IMR-90 (cell line): ENCODE data around the gene FERMT3.

ENCODE experiments used
- BHLHE40 ChIP-seq: fragments of 150-350 bp; IDR thresholded peaks from 2 replicates; pipeline ENCODE4 v1.6.1; 2016; ENCODE audit warnings: mild to moderate bottlenecking, low read depth, low read length
- CEBPB ChIP-seq: IDR thresholded peaks from 2 replicates; pipeline ENCODE4 v1.6.1; 2012; ENCODE audit warnings: low read depth, low read length, improper control_type of control experiment
- RAD21 ChIP-seq: IDR thresholded peaks from 2 replicates; pipeline ENCODE4 v1.6.1; 2012; ENCODE audit warnings: low read length, improper control_type of control experiment
- TF ChIP-seq, protein P1 (sequence below): conservative IDR thresholded peaks from 2 replicates; pipeline ENCODE4 v1.5.1; 2012; ENCODE audit warnings: mild to moderate bottlenecking, low read depth, low read length, improper control_type of control experiment

- TF ChIP-seq BHLHE40 (no peak), CEBPB (no peak), RAD21 (no peak)
- TF ChIP-seq, protein P1, sequence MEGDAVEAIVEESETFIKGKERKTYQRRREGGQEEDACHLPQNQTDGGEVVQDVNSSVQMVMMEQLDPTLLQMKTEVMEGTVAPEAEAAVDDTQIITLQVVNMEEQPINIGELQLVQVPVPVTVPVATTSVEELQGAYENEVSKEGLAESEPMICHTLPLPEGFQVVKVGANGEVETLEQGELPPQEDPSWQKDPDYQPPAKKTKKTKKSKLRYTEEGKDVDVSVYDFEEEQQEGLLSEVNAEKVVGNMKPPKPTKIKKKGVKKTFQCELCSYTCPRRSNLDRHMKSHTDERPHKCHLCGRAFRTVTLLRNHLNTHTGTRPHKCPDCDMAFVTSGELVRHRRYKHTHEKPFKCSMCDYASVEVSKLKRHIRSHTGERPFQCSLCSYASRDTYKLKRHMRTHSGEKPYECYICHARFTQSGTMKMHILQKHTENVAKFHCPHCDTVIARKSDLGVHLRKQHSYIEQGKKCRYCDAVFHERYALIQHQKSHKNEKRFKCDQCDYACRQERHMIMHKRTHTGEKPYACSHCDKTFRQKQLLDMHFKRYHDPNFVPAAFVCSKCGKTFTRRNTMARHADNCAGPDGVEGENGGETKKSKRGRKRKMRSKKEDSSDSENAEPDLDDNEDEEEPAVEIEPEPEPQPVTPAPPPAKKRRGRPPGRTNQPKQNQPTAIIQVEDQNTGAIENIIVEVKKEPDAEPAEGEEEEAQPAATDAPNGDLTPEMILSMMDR, result no peak
Observed at GRCh38 chr11:64235437-64236161, 29.1 kb downstream of the FERMT3 start.
